T-helper 17 cell (primary cell): ENCODE measurements around the gene LRMDA. TPM values are rescaled to one million over a fixed set of nuclear protein-coding genes. Genes with fewer than 3 reads are reported as not detected.
"Not testable (repeated sequence)": the region's sequence is repeated elsewhere in the genome, so short reads cannot be mapped to it uniquely, and the experiment has no call there.

Experiments
- ATAC-seq: fragments of 150-1000 bp; cut with Tn5 transposase; 2 replicates; pipeline ENCODE4 v1.10.0; 2021; ENCODE audit warnings: mild to moderate bottlenecking, moderate library complexity
- DNase-seq, 3 donors: peaks; one replicate each; pipeline versions ENCODE4 v3.0.0 to v3.0.0-alpha.2; 2020 to 2021
- H3K9me3 ChIP-seq: one replicate; pipeline ENCODE4 v1.7.0; 2013; ENCODE audit warnings: low read length, mild to moderate bottlenecking; ENCODE audit not compliant: control insufficient read depth, poor library complexity, severe bottlenecking
- H3K27ac Mint-ChIP-seq: one replicate; pipeline ENCODE4 v1.8.0; 2022; ENCODE audit warnings: mild to moderate bottlenecking, moderate library complexity, mixed read lengths
- H3K27me3 Mint-ChIP-seq: one replicate; pipeline ENCODE4 v1.8.0; 2022; ENCODE audit warnings: mixed read lengths
- H3K36me3 Mint-ChIP-seq: one replicate; pipeline ENCODE4 v1.8.0; 2022; ENCODE audit warnings: low read depth, mixed read lengths
- H3K4me1 Mint-ChIP-seq: one replicate; pipeline ENCODE4 v1.8.0; 2022; ENCODE audit warnings: mild to moderate bottlenecking, mixed read lengths
- H3K4me3 Mint-ChIP-seq: one replicate; pipeline ENCODE4 v1.8.0; 2022; ENCODE audit warnings: mild to moderate bottlenecking, moderate library complexity, mixed read lengths
- total RNA-seq, 4 donors: library from RNA in 2 of 4; stranded (reverse) in 2 of 4; gene quantifications; one replicate each; pipeline ENCODE4 v1.2.3 and lab custom pipeline; 2022 to 2026

Gene LRMDA
- total RNA-seq, 2 donors from 2014 or later = not detected

GRCh38 chr10:76139431-76139830 is 708.0 kb downstream of the LRMDA start:
- H3K4me1 Mint-ChIP-seq = no peaks in the 10 kb centered on the region
- H3K4me3 Mint-ChIP-seq = no peak overlapping the region
- no peak for DNase-seq
- ATAC-seq = no peak
- peaks cover 6% of the 10 kb centered on the region for H3K27me3 Mint-ChIP-seq
- no peaks in the 10 kb centered on the region for H3K36me3 Mint-ChIP-seq
- H3K27ac Mint-ChIP-seq = no peak overlapping the region
- H3K9me3 ChIP-seq = no peaks in the 10 kb centered on the region

- H3K9me3 ChIP-seq = no peaks in the 10 kb centered on the region
- no peaks in the 10 kb centered on the region for H3K36me3 Mint-ChIP-seq
- no peak overlapping the region for H3K27ac Mint-ChIP-seq
- no peak overlapping the region for H3K4me3 Mint-ChIP-seq
- peaks cover 6% of the 10 kb centered on the region for H3K27me3 Mint-ChIP-seq
- ATAC-seq = no peak
- no peak for DNase-seq
- no peaks in the 10 kb centered on the region for H3K4me1 Mint-ChIP-seq
These were observed 710.0 kb downstream of the LRMDA start for GRCh38 chr10:76141376-76141775.

- not testable (repeated sequence) for H3K9me3 ChIP-seq, H3K4me1 Mint-ChIP-seq, H3K4me3 Mint-ChIP-seq, H3K27me3 Mint-ChIP-seq, H3K36me3 Mint-ChIP-seq, H3K27ac Mint-ChIP-seq, ATAC-seq, DNase-seq
These were observed 716.8 kb downstream of the LRMDA start for GRCh38 chr10:76148217-76148616.

GRCh38 chr10:76149182-76149581 is 717.8 kb downstream of the LRMDA start:
- DNase-seq (no peak), ATAC-seq (no peak)
- Mint-ChIP-seq H3K4me3 (no peak overlapping the region), H3K4me1 (no peaks in the 10 kb centered on the region), H3K27me3 (no peaks in the 10 kb centered on the region), H3K36me3 (no peaks in the 10 kb centered on the region), H3K27ac (no peak overlapping the region)
- H3K9me3 ChIP-seq = no peaks in the 10 kb centered on the region

- H3K36me3 Mint-ChIP-seq = no peaks in the 10 kb centered on the region
- H3K27ac Mint-ChIP-seq = no peak overlapping the region
- no peaks in the 10 kb centered on the region for H3K4me1 Mint-ChIP-seq
- no peaks in the 10 kb centered on the region for H3K9me3 ChIP-seq
- DNase-seq (no peak), ATAC-seq (no peak)
- H3K4me3 Mint-ChIP-seq = no peak overlapping the region
- no peaks in the 10 kb centered on the region for H3K27me3 Mint-ChIP-seq
These were observed 718.2 kb downstream of the LRMDA start for GRCh38 chr10:76149602-76150138.

GRCh38 chr10:76150139-76150875 is 718.9 kb downstream of the LRMDA start:
- Mint-ChIP-seq H3K27ac (no peak overlapping the region), H3K27me3 (no peaks in the 10 kb centered on the region), H3K4me3 (no peak overlapping the region), H3K36me3 (no peaks in the 10 kb centered on the region), H3K4me1 (no peaks in the 10 kb centered on the region)
- H3K9me3 ChIP-seq = no peaks in the 10 kb centered on the region
- DNase-seq = no peak
- no peak for ATAC-seq

- Mint-ChIP-seq H3K4me3 (no peak overlapping the region), H3K4me1 (no peaks in the 10 kb centered on the region), H3K27me3 (no peaks in the 10 kb centered on the region), H3K27ac (no peak overlapping the region), H3K36me3 (no peaks in the 10 kb centered on the region)
- no peaks in the 10 kb centered on the region for H3K9me3 ChIP-seq
- ATAC-seq = no peak
- no peak for DNase-seq
These were observed 719.5 kb downstream of the LRMDA start for GRCh38 chr10:76150876-76151288.

GRCh38 chr10:76152186-76152585 is 720.8 kb downstream of the LRMDA start:
- Mint-ChIP-seq H3K36me3 (no peaks in the 10 kb centered on the region), H3K27me3 (no peaks in the 10 kb centered on the region), H3K27ac (no peak overlapping the region), H3K4me1 (no peaks in the 10 kb centered on the region), H3K4me3 (no peak overlapping the region)
- DNase-seq (no peak), ATAC-seq (no peak)
- H3K9me3 ChIP-seq = no peaks in the 10 kb centered on the region

- no peaks in the 10 kb centered on the region for H3K4me1 Mint-ChIP-seq
- no peak overlapping the region for H3K4me3 Mint-ChIP-seq
- no peak overlapping the region for H3K27ac Mint-ChIP-seq
- no peak for DNase-seq
- no peaks in the 10 kb centered on the region for H3K36me3 Mint-ChIP-seq
- H3K27me3 Mint-ChIP-seq = peaks cover 3% of the 10 kb centered on the region
- ATAC-seq = no peak
- no peaks in the 10 kb centered on the region for H3K9me3 ChIP-seq
These were observed 724.5 kb downstream of the LRMDA start for GRCh38 chr10:76155961-76156360.

GRCh38 chr10:76160446-76161300 is 729.2 kb downstream of the LRMDA start:
- no peaks in the 10 kb centered on the region for H3K4me1 Mint-ChIP-seq

GRCh38 chr10:76161301-76161582 is 729.8 kb downstream of the LRMDA start:
- ATAC-seq (no peak), DNase-seq (no peak)
- H3K4me1 Mint-ChIP-seq = no peaks in the 10 kb centered on the region
- H3K4me3 Mint-ChIP-seq = no peak overlapping the region
- no peak overlapping the region for H3K27ac Mint-ChIP-seq
- H3K9me3 ChIP-seq = no peaks in the 10 kb centered on the region
- peaks cover 5% of the 10 kb centered on the region for H3K27me3 Mint-ChIP-seq
- no peaks in the 10 kb centered on the region for H3K36me3 Mint-ChIP-seq

More at GRCh38 chr10:76160446-76161300, 729.2 kb downstream of the LRMDA start:
- H3K9me3 ChIP-seq = no peaks in the 10 kb centered on the region
- Mint-ChIP-seq H3K36me3 (no peaks in the 10 kb centered on the region), H3K27me3 (peaks cover 5% of the 10 kb centered on the region), H3K27ac (no peak overlapping the region), H3K4me3 (no peak overlapping the region)
- ATAC-seq (no peak), DNase-seq (no peak)

- H3K9me3 ChIP-seq = no peaks in the 10 kb centered on the region
- ATAC-seq (no peak), DNase-seq (no peak)
- H3K4me1 Mint-ChIP-seq = no peaks in the 10 kb centered on the region
- no peaks in the 10 kb centered on the region for H3K36me3 Mint-ChIP-seq
- H3K27ac Mint-ChIP-seq = no peak overlapping the region
- H3K27me3 Mint-ChIP-seq = no peaks in the 10 kb centered on the region
- H3K4me3 Mint-ChIP-seq = no peak overlapping the region
These were observed 737.0 kb downstream of the LRMDA start for GRCh38 chr10:76168437-76168836.

- H3K4me1 Mint-ChIP-seq = no peaks in the 10 kb centered on the region
- no peak overlapping the region for H3K4me3 Mint-ChIP-seq
- DNase-seq (no peak), ATAC-seq (no peak)
- H3K9me3 ChIP-seq = no peaks in the 10 kb centered on the region
- H3K36me3 Mint-ChIP-seq = no peaks in the 10 kb centered on the region
- H3K27ac Mint-ChIP-seq = no peak overlapping the region
- no peaks in the 10 kb centered on the region for H3K27me3 Mint-ChIP-seq
These were observed 737.8 kb downstream of the LRMDA start for GRCh38 chr10:76169246-76169645.
